ENCODE results near the gene CXorf49B. TPM values are rescaled to one million over a fixed set of nuclear protein-coding genes. Genes with fewer than 3 reads are reported as not detected.
A peak's percentile ranks its signal among the peaks of the same experiment; 100 is the strongest.
"Not testable (repeated sequence)": the region's sequence is repeated elsewhere in the genome, so short reads cannot be mapped to it uniquely, and the experiment has no call there.

CXorf49B gene
- total RNA-seq (1 to 10 TPM in 1 of 2 donors, not detected in 1; 6.9 TPM), polyA plus RNA-seq (ENCODE audit: insufficient read depth, low read depth, low replicate concordance) (6.0 TPM)
- long read RNA-seq, donor 1, result 0 reads
- long read RNA-seq, donor 2, result 0 reads

- WGBS, 2 donors, result no CpG with 5 or more reads among the region's 34 CpGs
- H3K4me1 ChIP-seq; H3K27me3 ChIP-seq; intact Hi-C loops (cut with DNase I; ENCODE audit: low total_unique reads); H3K9me3 ChIP-seq; H3K27ac ChIP-seq; DNase-seq; H3K4me3 ChIP-seq; H3K36me3 ChIP-seq (ENCODE audit: low read depth, missing control alignments): not testable (repeated sequence)
These were observed at the start of gene CXorf49B for GRCh38 chrX:71763049-71763448. TSS of gene CXorf49B (plus strand) at chrX:71763349. CDS start at chrX:71763424, 75 bp downstream.

- H3K27ac ChIP-seq; intact Hi-C loops (cut with DNase I; ENCODE audit: low total_unique reads); H3K27me3 ChIP-seq; H3K4me3 ChIP-seq; DNase-seq; H3K36me3 ChIP-seq (ENCODE audit: low read depth, missing control alignments); H3K4me1 ChIP-seq; H3K9me3 ChIP-seq: not testable (repeated sequence)
- no CpG with 5 or more reads among the region's 14 CpGs for WGBS, 2 donors
These were observed 49.1 kb upstream of the CXorf49B start for GRCh38 chrX:71714064-71714463.

GRCh38 chrX:71715551-71715950 is 47.6 kb upstream of the CXorf49B start:
- H3K27me3 ChIP-seq; H3K27ac ChIP-seq; H3K4me3 ChIP-seq; DNase-seq; intact Hi-C loops (cut with DNase I; ENCODE audit: low total_unique reads); H3K9me3 ChIP-seq; H3K4me1 ChIP-seq; H3K36me3 ChIP-seq (ENCODE audit: low read depth, missing control alignments): not testable (repeated sequence)
- no CpG with 5 or more reads among the region's 8 CpGs for WGBS, 2 donors

- H3K4me1 ChIP-seq; H3K4me3 ChIP-seq; H3K27me3 ChIP-seq; intact Hi-C loops (cut with DNase I; ENCODE audit: low total_unique reads); H3K36me3 ChIP-seq (ENCODE audit: low read depth, missing control alignments); DNase-seq; H3K27ac ChIP-seq; H3K9me3 ChIP-seq: not testable (repeated sequence)
- WGBS, 2 donors, result no CpG with 5 or more reads among the region's 12 CpGs
These were observed 46.8 kb upstream of the CXorf49B start for GRCh38 chrX:71716323-71716722.

GRCh38 chrX:71718185-71718584 is 45.0 kb upstream of the CXorf49B start, which contains the start of gene CXorf49:
TSS of gene CXorf49 (minus strand) at chrX:71718285. CDS start at chrX:71718151, 134 bp downstream.
- DNase-seq; H3K9me3 ChIP-seq; H3K36me3 ChIP-seq (ENCODE audit: low read depth, missing control alignments); H3K4me3 ChIP-seq; H3K4me1 ChIP-seq; H3K27ac ChIP-seq; intact Hi-C loops (cut with DNase I; ENCODE audit: low total_unique reads); H3K27me3 ChIP-seq: not testable (repeated sequence)
- no CpG with 5 or more reads among the region's 30 CpGs for WGBS, 2 donors

GRCh38 chrX:71719195-71719594 is 44.0 kb upstream of the CXorf49B start:
- H3K4me3 ChIP-seq; H3K4me1 ChIP-seq; H3K27me3 ChIP-seq; H3K27ac ChIP-seq; H3K36me3 ChIP-seq (ENCODE audit: low read depth, missing control alignments); H3K9me3 ChIP-seq; intact Hi-C loops (cut with DNase I; ENCODE audit: low total_unique reads): not testable (repeated sequence)
- no CpG with 5 or more reads among the region's 30 CpGs for WGBS, 2 donors
- DNase-seq, result peak; percentile 1

- intact Hi-C loops (cut with DNase I; ENCODE audit: low total_unique reads); DNase-seq; H3K4me1 ChIP-seq; H3K36me3 ChIP-seq (ENCODE audit: low read depth, missing control alignments); H3K4me3 ChIP-seq; H3K9me3 ChIP-seq; H3K27ac ChIP-seq; H3K27me3 ChIP-seq: not testable (repeated sequence)
- no CpG with 5 or more reads among the region's 20 CpGs for WGBS, 2 donors
These were observed 42.8 kb upstream of the CXorf49B start for GRCh38 chrX:71720289-71720886.

GRCh38 chrX:71760688-71761281 is 2.4 kb upstream of the CXorf49B start:
- intact Hi-C loops (cut with DNase I; ENCODE audit: low total_unique reads); H3K36me3 ChIP-seq (ENCODE audit: low read depth, missing control alignments); H3K27me3 ChIP-seq; H3K4me3 ChIP-seq; H3K4me1 ChIP-seq; H3K9me3 ChIP-seq; DNase-seq; H3K27ac ChIP-seq: not testable (repeated sequence)
- no CpG with 5 or more reads among the region's 20 CpGs for WGBS, 2 donors

GRCh38 chrX:71764832-71765231 is 1.7 kb downstream of the CXorf49B start:
- DNase-seq; H3K36me3 ChIP-seq (ENCODE audit: low read depth, missing control alignments); intact Hi-C loops (cut with DNase I; ENCODE audit: low total_unique reads); H3K9me3 ChIP-seq; H3K27me3 ChIP-seq; H3K4me1 ChIP-seq; H3K27ac ChIP-seq; H3K4me3 ChIP-seq: not testable (repeated sequence)
- no CpG with 5 or more reads among the region's 11 CpGs for WGBS, 2 donors

- H3K27me3 ChIP-seq; H3K4me1 ChIP-seq; H3K9me3 ChIP-seq; H3K4me3 ChIP-seq; H3K36me3 ChIP-seq (ENCODE audit: low read depth, missing control alignments); intact Hi-C loops (cut with DNase I; ENCODE audit: low total_unique reads); DNase-seq; H3K27ac ChIP-seq: not testable (repeated sequence)
- no CpG with 5 or more reads among the region's 8 CpGs for WGBS, 2 donors
These were observed 2.5 kb downstream of the CXorf49B start for GRCh38 chrX:71765613-71766012.

- H3K27me3 ChIP-seq; DNase-seq; H3K27ac ChIP-seq; H3K4me3 ChIP-seq; H3K9me3 ChIP-seq; H3K4me1 ChIP-seq; H3K36me3 ChIP-seq (ENCODE audit: low read depth, missing control alignments); intact Hi-C loops (cut with DNase I; ENCODE audit: low total_unique reads): not testable (repeated sequence)
- WGBS, 2 donors, result no CpG with 5 or more reads among the region's 14 CpGs
These were observed 4.0 kb downstream of the CXorf49B start for GRCh38 chrX:71767134-71767533.

GRCh38 chrX:71778322-71778721 is 15.2 kb downstream of the CXorf49B start:
- H3K27ac ChIP-seq; H3K4me1 ChIP-seq; H3K4me3 ChIP-seq; DNase-seq; H3K36me3 ChIP-seq (ENCODE audit: low read depth, missing control alignments); intact Hi-C loops (cut with DNase I; ENCODE audit: low total_unique reads); H3K27me3 ChIP-seq; H3K9me3 ChIP-seq: not testable (repeated sequence)
- WGBS, 2 donors, result no CpG with 5 or more reads among the region's 12 CpGs
